ENCODE measurements around the gene PRLR.

The PRLR gene

GRCh38 chr5:35002459-35002858, 227.8 kb downstream of the PRLR start:
- no peak for DNase-seq (ENCODE audit: low read depth in 2 of 2)

- DNase-seq (ENCODE audit: low read depth in 2 of 2), result no peak
Measured at GRCh38 chr5:35001842-35002241, 228.4 kb downstream of the PRLR start.

Data from activated CD8-positive, alpha-beta memory T cell treated with anti-CD3 and anti-CD28 coated beads for 4 hours (primary cell).